GM19328 (cell line): Measurements from ENCODE around the gene MEIG1.
A peak's percentile ranks its signal among the peaks of the same experiment; 100 is the strongest.
"Not testable (repeated sequence)": the region's sequence is repeated elsewhere in the genome, so short reads cannot be mapped to it uniquely, and the experiment has no call there.

Experiments
- ATAC-seq: cut with Tn5 transposase; IDR thresholded peaks from one replicate; pipeline ENCODE4 v1.9.1; 2021; ENCODE audit warnings: mild to moderate bottlenecking, moderate library complexity; ENCODE audit not compliant: unreplicated experiment

Gene MEIG1

GRCh38 chr10:14959221-14960057, at the start of gene MEIG1:
Gene MEIG1 (plus strand): TSS chr10:14959388. CDS start chr10:14966469, 7,081 bp downstream.
- ATAC-seq, result peak; percentile 78

GRCh38 chr10:14910953-14911352, 48.2 kb upstream of the MEIG1 start:
- no peak for ATAC-seq

- no peak for ATAC-seq
Measured at GRCh38 chr10:14911801-14912200, 47.4 kb upstream of the MEIG1 start.

- ATAC-seq, result no peak
Measured at GRCh38 chr10:14916600-14916999, 42.6 kb upstream of the MEIG1 start.

- ATAC-seq, result no peak
Measured at GRCh38 chr10:14917827-14918226, 41.4 kb upstream of the MEIG1 start.

- ATAC-seq, result no peak
Measured at GRCh38 chr10:14918964-14919363, 40.2 kb upstream of the MEIG1 start.

- ATAC-seq, result no peak
Measured at GRCh38 chr10:14924013-14924412, 35.2 kb upstream of the MEIG1 start.

GRCh38 chr10:14925268-14925667, 33.9 kb upstream of the MEIG1 start:
- no peak for ATAC-seq

- ATAC-seq, result no peak
Measured at GRCh38 chr10:14926061-14926470, 33.1 kb upstream of the MEIG1 start.

- ATAC-seq, result peak; percentile 93
Measured at GRCh38 chr10:14926722-14927416, 32.3 kb upstream of the MEIG1 start.

- no peak for ATAC-seq
Measured at GRCh38 chr10:14930610-14931009, 28.6 kb upstream of the MEIG1 start.

- no peak for ATAC-seq
Measured at GRCh38 chr10:14936584-14936983, 22.6 kb upstream of the MEIG1 start.

GRCh38 chr10:14938971-14939370, 20.2 kb upstream of the MEIG1 start:
- not testable (repeated sequence) for ATAC-seq

GRCh38 chr10:14942147-14942949, 16.8 kb upstream of the MEIG1 start:
- ATAC-seq, result peak; percentile 86

- not testable (repeated sequence) for ATAC-seq
Measured at GRCh38 chr10:14942950-14943338, 16.2 kb upstream of the MEIG1 start.

- no peak for ATAC-seq
Measured at GRCh38 chr10:14945108-14945507, 14.1 kb upstream of the MEIG1 start.

- ATAC-seq, result no peak
Measured at GRCh38 chr10:14947268-14947667, 11.9 kb upstream of the MEIG1 start.

- no peak for ATAC-seq
Measured at GRCh38 chr10:14949291-14949690, 9.9 kb upstream of the MEIG1 start.

- no peak for ATAC-seq
Measured at GRCh38 chr10:14952851-14953423, 6.3 kb upstream of the MEIG1 start.

GRCh38 chr10:14953424-14954000, 5.7 kb upstream of the MEIG1 start:
- ATAC-seq, result peak; percentile 14
